Type B pancreatic cell (in vitro differentiated cells): ENCODE measurements around the gene KCNIP3. TPM values are rescaled to one million over a fixed set of nuclear protein-coding genes. Genes with fewer than 3 reads are reported as not detected.

Source experiments
- DNase-seq: peaks from one replicate; pipeline ENCODE4 v3.0.0; 2021; ENCODE audit warnings: mixed read lengths; ENCODE audit not compliant: unreplicated experiment; ENCODE audit errors: extremely low spot score
- H3K27ac Mint-ChIP-seq: 2 replicates; pipeline ENCODE4 v1.8.0; 2021; ENCODE audit warnings: mild to moderate bottlenecking, mixed read lengths
- H3K27me3 Mint-ChIP-seq: 2 replicates; pipeline ENCODE4 v1.8.0; 2021; ENCODE audit warnings: mixed read lengths
- H3K36me3 Mint-ChIP-seq: 2 replicates; pipeline ENCODE4 v1.8.0; 2021; ENCODE audit warnings: mixed read lengths
- H3K4me1 Mint-ChIP-seq: one replicate; pipeline ENCODE4 v1.8.0; 2021; ENCODE audit warnings: mixed read lengths; ENCODE audit not compliant: unreplicated experiment
- H3K4me3 Mint-ChIP-seq: 2 replicates; pipeline ENCODE4 v1.8.0; 2021; ENCODE audit warnings: mild to moderate bottlenecking, mixed read lengths
- H3K9me3 Mint-ChIP-seq: 2 replicates; pipeline ENCODE4 v1.8.0; 2021; ENCODE audit warnings: mixed read lengths
- CTCF ChIP-seq: fragments of 200-600 bp; sonication (generic); conservative IDR thresholded peaks from 2 replicates; pipeline ENCODE4 v1.5.0; 2021; ENCODE audit warnings: antibody characterized with exemption, mild to moderate bottlenecking
- total RNA-seq: library from RNA; stranded (reverse); gene quantifications from 2 replicates; pipeline ENCODE4 v1.2.1, GENCODE V29; 2021; ENCODE audit warnings: low replicate concordance

The KCNIP3 gene
- total RNA-seq, 1 donor from 2014 or later, result 5.3 TPM

GRCh38 chr2:95350368-95350767 is 53.2 kb downstream of the KCNIP3 start:
- H3K36me3 Mint-ChIP-seq, result no peaks in the 10 kb centered on the region
- H3K27ac Mint-ChIP-seq, result no peak overlapping the region
- H3K9me3 Mint-ChIP-seq, result no peaks in the 10 kb centered on the region
- H3K4me3 Mint-ChIP-seq, result no peak overlapping the region
- no peak for TF ChIP-seq CTCF
- peaks cover 39% of the 10 kb centered on the region for H3K27me3 Mint-ChIP-seq
- H3K4me1 Mint-ChIP-seq, result peaks cover 5% of the 10 kb centered on the region
- peak; percentile 49 for DNase-seq

GRCh38 chr2:95350774-95351597 is 53.8 kb downstream of the KCNIP3 start:
- TF ChIP-seq CTCF, result no peak
- H3K27ac Mint-ChIP-seq, result no peak overlapping the region
- peak; percentile 52 for DNase-seq

GRCh38 chr2:95351598-95351915 is 54.4 kb downstream of the KCNIP3 start:
- Mint-ChIP-seq H3K27me3 (peaks cover 36% of the 10 kb centered on the region), H3K4me1 (peaks cover 5% of the 10 kb centered on the region), H3K27ac (no peak overlapping the region), H3K9me3 (no peaks in the 10 kb centered on the region), H3K36me3 (no peaks in the 10 kb centered on the region), H3K4me3 (no peak overlapping the region)
- no peak for DNase-seq
- no peak for TF ChIP-seq CTCF

More at GRCh38 chr2:95350774-95351597, 53.8 kb downstream of the KCNIP3 start:
- Mint-ChIP-seq H3K9me3 (no peaks in the 10 kb centered on the region), H3K27me3 (peaks cover 36% of the 10 kb centered on the region), H3K4me3 (no peak overlapping the region), H3K4me1 (peaks cover 5% of the 10 kb centered on the region), H3K36me3 (no peaks in the 10 kb centered on the region)

GRCh38 chr2:95352310-95353054 is 55.3 kb downstream of the KCNIP3 start:
- Mint-ChIP-seq H3K9me3 (no peaks in the 10 kb centered on the region), H3K27ac (no peak overlapping the region), H3K4me3 (no peak overlapping the region), H3K36me3 (no peaks in the 10 kb centered on the region), H3K4me1 (peaks cover 5% of the 10 kb centered on the region), H3K27me3 (peaks cover 35% of the 10 kb centered on the region)
- peak; percentile 52 for DNase-seq
- no peak for TF ChIP-seq CTCF

GRCh38 chr2:95353055-95353575 is 56.0 kb downstream of the KCNIP3 start:
- H3K9me3 Mint-ChIP-seq, result no peaks in the 10 kb centered on the region
- peak; percentile 52 for DNase-seq

More at GRCh38 chr2:95353055-95353575, 56.0 kb downstream of the KCNIP3 start:
- Mint-ChIP-seq H3K4me1 (peaks cover 5% of the 10 kb centered on the region), H3K36me3 (no peaks in the 10 kb centered on the region), H3K27ac (no peak overlapping the region), H3K4me3 (no peak overlapping the region), H3K27me3 (peaks cover 29% of the 10 kb centered on the region)
- no peak for TF ChIP-seq CTCF
